OCI-LY1 (cell line): ENCODE results near the gene UGT2A1.

Experiments
- H2AFZ ChIP-seq: fragments of 200-600 bp; sonication (generic), shearing (Covaris generic); 2 replicates; pipeline ENCODE4 v1.6.0; 2014; ENCODE audit warnings: antibody characterized with exemption, mild to moderate bottlenecking, low read length
- H3F3A ChIP-seq: fragments of 200-600 bp; sonication (generic), shearing (Covaris generic); 2 replicates; pipeline ENCODE4 v1.6.0; 2014; ENCODE audit warnings: mild to moderate bottlenecking, antibody characterized with exemption, low read length, moderate library complexity; ENCODE audit not compliant: insufficient read depth
- H3K27ac ChIP-seq: fragments of 200-600 bp; sonication (generic); 2 replicates; pipeline ENCODE4 v1.5.1; 2014; ENCODE audit warnings: low read length, mixed run types, mild to moderate bottlenecking, low read depth; ENCODE audit not compliant: poor library complexity, severe bottlenecking
- H3K27me3 ChIP-seq: fragments of 200-600 bp; sonication (generic); 2 replicates; pipeline ENCODE4 v1.6.0; 2014; ENCODE audit warnings: antibody characterized with exemption, mild to moderate bottlenecking, low read length, moderate library complexity; ENCODE audit not compliant: insufficient read depth
- H3K36me3 ChIP-seq: fragments of 200-600 bp; sonication (generic); 2 replicates; pipeline ENCODE4 v1.6.1; 2014; ENCODE audit warnings: mild to moderate bottlenecking, antibody characterized with exemption, low read length, moderate library complexity, mixed read lengths; ENCODE audit not compliant: insufficient read depth
- H3K4me1 ChIP-seq: fragments of 200-600 bp; sonication (generic); 2 replicates; pipeline ENCODE4 v1.5.1; 2014; ENCODE audit warnings: mild to moderate bottlenecking, low read length, moderate library complexity; ENCODE audit not compliant: insufficient read depth, severe bottlenecking
- H3K4me2 ChIP-seq: fragments of 200-600 bp; sonication (generic), shearing (Covaris generic); 2 replicates; pipeline ENCODE4 v1.6.1; 2014; ENCODE audit warnings: low read length
- H3K4me3 ChIP-seq: fragments of 200-600 bp; sonication (generic); 2 replicates; pipeline ENCODE4 v1.5.1; 2014; ENCODE audit warnings: low read length, low read depth, mild to moderate bottlenecking, mixed read lengths; ENCODE audit not compliant: poor library complexity, severe bottlenecking
- H3K79me2 ChIP-seq: fragments of 200-600 bp; shearing (Covaris generic); 2 replicates; pipeline ENCODE4 v1.6.1; 2016; ENCODE audit warnings: mixed run types, low read length, mixed read lengths; ENCODE audit not compliant: insufficient read depth
- H3K9ac ChIP-seq: fragments of 200-600 bp; sonication (generic), shearing (Covaris generic); 2 replicates; pipeline ENCODE4 v1.6.1; 2014; ENCODE audit warnings: mild to moderate bottlenecking, low read length, mixed read lengths
- H3K9me2 ChIP-seq: fragments of 200-600 bp; sonication (generic), shearing (Covaris generic); 2 replicates; pipeline ENCODE4 v1.6.1; 2014; ENCODE audit warnings: low read depth, mild to moderate bottlenecking, low read length, mixed read lengths
- H3K9me3 ChIP-seq: fragments of 200-600 bp; shearing (Covaris generic); 2 replicates; pipeline ENCODE4 v1.6.1; 2014; ENCODE audit warnings: low read length, mixed read lengths
- H4K20me1 ChIP-seq: fragments of 200-600 bp; sonication (generic), shearing (Covaris generic); 2 replicates; pipeline ENCODE4 v1.6.0; 2016; ENCODE audit warnings: mild to moderate bottlenecking, low read length; ENCODE audit not compliant: insufficient read depth
- EZH2 ChIP-seq: fragments of 200-600 bp; sonication (generic), shearing (Covaris generic); IDR thresholded peaks from 2 replicates; pipeline ENCODE4 v1.8.0; 2017; ENCODE audit warnings: borderline replicate concordance, mixed run types, mild to moderate bottlenecking, antibody characterized with exemption, low read length, moderate library complexity, mixed read lengths
- TF ChIP-seq, protein P1 (sequence below): fragments of 200-600 bp; sonication (generic), shearing (Covaris generic); IDR thresholded peaks from 2 replicates; pipeline ENCODE4 v1.5.1; 2017; ENCODE audit warnings: mild to moderate bottlenecking, antibody characterized with exemption, low read length, moderate library complexity, mixed read lengths

The UGT2A1 gene

DNA sequence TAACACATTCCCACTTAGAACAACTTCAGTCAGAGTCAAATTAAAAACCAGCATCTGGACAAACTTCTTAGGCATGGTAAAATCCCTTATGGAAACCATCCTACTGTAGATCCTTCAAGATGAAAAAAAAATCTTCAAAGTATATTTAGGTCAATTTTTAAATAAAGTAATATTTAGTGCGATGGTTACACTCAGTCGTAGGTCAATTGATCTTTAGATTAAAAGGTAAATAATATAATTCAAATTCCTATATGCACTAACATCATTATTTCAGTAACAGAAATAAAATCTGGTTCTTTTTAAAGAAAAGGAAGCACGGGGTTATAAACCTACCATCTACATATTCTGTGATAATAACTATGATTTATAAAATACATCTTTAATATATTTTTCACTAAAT is 13.5 kb downstream of the UGT2A1 start, which contains the start of gene UGT2A2:
Gene UGT2A2, minus strand, starts transcription at position 101 of the 400 bp plus-strand sequence. Its CDS starts 2 bp downstream, at position 99.
- no peaks in the 10 kb centered on the region for H3K4me1 ChIP-seq
- no peaks in the 10 kb centered on the region for H3K79me2 ChIP-seq
- H2AFZ ChIP-seq = no peak within 1 kb of the TSS
- no peaks in the 10 kb centered on the region for H3K36me3 ChIP-seq
- H3K27ac ChIP-seq = no peak within 1 kb of the TSS
- no peaks in the 10 kb centered on the region for H4K20me1 ChIP-seq
- no peaks in the 10 kb centered on the region for H3K27me3 ChIP-seq
- H3F3A ChIP-seq = no peaks in the 10 kb centered on the region
- no peak within 1 kb of the TSS for H3K4me3 ChIP-seq
- no peaks in the 10 kb centered on the region for H3K9me2 ChIP-seq
- no peak within 1 kb of the TSS for H3K9ac ChIP-seq
- H3K4me2 ChIP-seq = no peak within 1 kb of the TSS
- H3K9me3 ChIP-seq = no peaks in the 10 kb centered on the region
- TF ChIP-seq, protein P1, sequence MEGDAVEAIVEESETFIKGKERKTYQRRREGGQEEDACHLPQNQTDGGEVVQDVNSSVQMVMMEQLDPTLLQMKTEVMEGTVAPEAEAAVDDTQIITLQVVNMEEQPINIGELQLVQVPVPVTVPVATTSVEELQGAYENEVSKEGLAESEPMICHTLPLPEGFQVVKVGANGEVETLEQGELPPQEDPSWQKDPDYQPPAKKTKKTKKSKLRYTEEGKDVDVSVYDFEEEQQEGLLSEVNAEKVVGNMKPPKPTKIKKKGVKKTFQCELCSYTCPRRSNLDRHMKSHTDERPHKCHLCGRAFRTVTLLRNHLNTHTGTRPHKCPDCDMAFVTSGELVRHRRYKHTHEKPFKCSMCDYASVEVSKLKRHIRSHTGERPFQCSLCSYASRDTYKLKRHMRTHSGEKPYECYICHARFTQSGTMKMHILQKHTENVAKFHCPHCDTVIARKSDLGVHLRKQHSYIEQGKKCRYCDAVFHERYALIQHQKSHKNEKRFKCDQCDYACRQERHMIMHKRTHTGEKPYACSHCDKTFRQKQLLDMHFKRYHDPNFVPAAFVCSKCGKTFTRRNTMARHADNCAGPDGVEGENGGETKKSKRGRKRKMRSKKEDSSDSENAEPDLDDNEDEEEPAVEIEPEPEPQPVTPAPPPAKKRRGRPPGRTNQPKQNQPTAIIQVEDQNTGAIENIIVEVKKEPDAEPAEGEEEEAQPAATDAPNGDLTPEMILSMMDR = no peak
- no peak for TF ChIP-seq EZH2

DNA sequence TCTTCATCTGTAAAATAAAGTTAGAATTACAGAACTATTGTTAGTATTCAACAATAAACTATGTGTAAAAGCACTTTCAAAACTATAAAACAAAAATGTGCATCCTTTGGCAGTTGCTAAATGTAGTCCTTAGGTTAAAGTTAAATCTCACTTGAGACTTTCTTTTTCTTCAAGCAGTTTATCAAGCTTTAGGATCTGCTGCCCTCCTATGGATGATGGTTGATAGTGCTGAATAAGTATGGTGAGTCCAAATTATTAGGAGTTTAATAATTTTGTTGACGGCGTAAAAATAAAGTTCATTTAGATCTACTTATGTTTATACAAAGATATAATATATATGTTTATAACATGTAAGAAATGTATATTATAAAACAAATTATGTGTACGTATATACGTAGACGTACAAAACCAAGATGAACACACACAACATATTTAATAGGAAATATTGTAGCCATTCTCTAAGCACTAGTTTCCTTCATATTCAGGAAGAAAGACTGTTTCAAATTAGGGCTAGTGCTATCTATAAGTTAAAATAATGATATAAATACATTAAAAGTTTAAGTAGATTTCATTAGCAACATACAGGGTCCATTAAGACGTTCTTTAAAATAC is 35.9 kb downstream of the UGT2A1 start:
- H3K27ac ChIP-seq = no peak overlapping the region
- no peaks in the 10 kb centered on the region for H3K4me1 ChIP-seq
- H3K9ac ChIP-seq = no peak overlapping the region
- no peaks in the 10 kb centered on the region for H4K20me1 ChIP-seq
- H3K27me3 ChIP-seq = no peaks in the 10 kb centered on the region
- no peaks in the 10 kb centered on the region for H3F3A ChIP-seq
- H3K36me3 ChIP-seq = no peaks in the 10 kb centered on the region
- no peaks in the 10 kb centered on the region for H3K9me3 ChIP-seq
- H3K9me2 ChIP-seq = no peaks in the 10 kb centered on the region
- no peaks in the 10 kb centered on the region for H3K79me2 ChIP-seq
- no peak overlapping the region for H2AFZ ChIP-seq
- TF ChIP-seq EZH2 = no peak
- TF ChIP-seq, protein P1 = peak; percentile 36
- no peak overlapping the region for H3K4me2 ChIP-seq
- H3K4me3 ChIP-seq = no peak overlapping the region

DNA sequence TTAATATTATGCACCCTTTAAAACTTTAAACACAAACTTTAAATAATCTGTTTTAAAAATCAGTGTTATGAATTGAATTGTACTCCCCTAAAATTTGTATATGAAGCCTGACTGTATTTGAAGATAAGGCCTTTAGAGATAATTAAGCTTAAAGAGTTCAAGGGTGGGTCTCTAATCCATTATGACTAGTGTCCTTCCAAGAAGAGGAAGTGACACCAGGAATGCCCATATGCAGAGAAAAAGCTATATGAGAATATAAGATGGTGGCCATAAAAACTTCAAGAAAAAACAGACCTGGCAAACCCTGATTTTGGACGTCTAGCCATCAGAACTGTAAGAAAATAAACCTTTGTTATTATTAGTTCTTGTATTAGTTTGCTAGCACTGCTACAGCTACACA is 42.6 kb downstream of the UGT2A1 start:
- Histone ChIP-seq H3K9me3 (no peaks in the 10 kb centered on the region), H3K36me3 (no peaks in the 10 kb centered on the region), H3K9me2 (no peaks in the 10 kb centered on the region), H3K9ac (no peak overlapping the region), H3K79me2 (no peaks in the 10 kb centered on the region), H2AFZ (no peak overlapping the region), H3K27me3 (no peaks in the 10 kb centered on the region), H3K4me3 (no peak overlapping the region), H4K20me1 (no peaks in the 10 kb centered on the region), H3K4me2 (no peak overlapping the region), H3F3A (no peaks in the 10 kb centered on the region), H3K4me1 (no peaks in the 10 kb centered on the region), H3K27ac (no peak overlapping the region)
- TF ChIP-seq, protein P1 = no peak
- TF ChIP-seq EZH2 = no peak
